Inflammatory macrophage treated with lipopolysaccharide for 4 hours (primary cell): Measurements from ENCODE around the gene FAM72B.
"Not testable (repeated sequence)": the region's sequence is repeated elsewhere in the genome, so short reads cannot be mapped to it uniquely, and the experiment has no call there.

Experiments
- DNase-seq: peaks from one replicate; pipeline ENCODE4 v3.0.0-alpha.2; 2020

FAM72B gene

DNA sequence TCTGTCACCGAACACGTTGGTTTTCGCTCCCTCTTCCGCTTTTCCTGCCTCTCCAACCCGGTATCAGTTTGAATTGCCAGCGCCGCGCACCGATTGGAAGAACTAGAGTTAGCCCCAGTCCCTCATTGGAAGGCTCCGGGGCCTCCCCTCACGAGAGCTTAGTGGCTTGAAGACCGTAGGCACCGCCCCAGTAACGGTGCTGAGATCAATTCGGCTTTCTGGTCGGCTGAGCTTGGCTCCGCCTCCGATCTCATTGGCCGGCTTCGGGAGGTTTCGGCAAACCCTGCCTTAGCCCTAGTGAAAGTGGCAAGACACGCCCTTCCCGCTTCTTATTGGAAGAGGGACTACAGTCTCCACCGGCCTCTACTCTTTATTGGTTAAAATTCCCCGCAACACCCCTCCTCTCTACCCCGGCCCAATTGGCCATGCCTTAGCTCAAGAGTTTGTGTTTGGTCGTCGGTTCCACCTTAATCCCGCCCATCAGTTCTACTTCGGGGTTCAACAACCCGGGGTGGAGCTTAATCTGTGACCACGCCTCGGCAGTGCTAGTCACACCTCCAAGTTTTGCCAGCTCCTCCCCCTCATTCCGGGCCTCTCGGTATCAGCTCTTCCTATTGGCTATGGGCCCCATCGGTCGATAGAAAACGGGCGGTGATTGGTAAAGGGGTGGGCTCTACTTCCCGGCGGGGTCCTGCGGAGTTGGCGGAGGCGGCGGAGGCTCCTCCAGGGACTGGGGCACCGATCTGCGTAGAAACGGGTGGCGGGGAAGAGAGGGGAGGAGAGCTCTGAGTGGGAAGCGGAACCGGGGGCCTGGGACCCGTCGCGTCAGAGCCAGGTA is at the start of gene FAM72B, which contains the start of gene SRGAP2C:
FAM72B (minus strand) TSS at position 51 of the 838 bp plus-strand sequence. CDS start 851 bp downstream, outside the sequence.
SRGAP2C (plus strand) TSS at position 686 of the 838 bp plus-strand sequence. CDS start 2,472 bp downstream, outside the sequence.
- peak; percentile 100 for DNase-seq

DNA sequence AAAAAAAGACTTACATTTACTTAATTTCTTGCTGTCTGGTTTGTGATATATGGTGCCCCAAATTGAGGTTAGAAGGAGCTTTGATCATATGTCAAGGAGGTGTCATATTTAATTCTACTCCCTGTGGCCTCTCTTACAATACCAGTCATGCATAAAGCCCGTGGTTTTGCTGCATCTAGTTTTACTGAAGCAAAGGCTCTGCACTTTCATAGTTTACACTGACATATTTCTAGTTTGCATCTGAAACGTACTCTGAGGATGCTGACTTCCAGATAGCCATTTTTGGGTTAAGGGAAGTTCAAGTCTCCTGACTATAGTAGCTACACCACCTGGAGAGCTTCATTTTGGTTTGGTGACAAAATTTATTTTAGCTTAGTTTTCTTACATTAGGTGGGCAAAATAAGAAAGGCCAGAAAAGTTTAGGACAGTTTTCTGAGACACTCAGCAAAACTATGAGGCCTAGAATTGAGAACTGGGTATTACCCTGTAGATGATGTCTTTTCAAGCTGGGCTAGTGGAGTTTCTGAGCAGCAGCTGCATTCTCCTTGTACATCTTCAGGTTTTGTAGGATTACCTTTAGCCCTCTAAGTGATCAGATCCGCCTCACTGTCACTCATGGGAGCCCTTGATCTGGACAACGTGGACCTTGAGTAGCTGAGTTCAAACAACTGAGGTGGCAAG is 48.4 kb upstream of the FAM72B start:
- DNase-seq = not testable (repeated sequence)

- DNase-seq = not testable (repeated sequence)
Measured at GRCh38 chr1:121230636-121231035, 46.5 kb upstream of the FAM72B start.

DNA sequence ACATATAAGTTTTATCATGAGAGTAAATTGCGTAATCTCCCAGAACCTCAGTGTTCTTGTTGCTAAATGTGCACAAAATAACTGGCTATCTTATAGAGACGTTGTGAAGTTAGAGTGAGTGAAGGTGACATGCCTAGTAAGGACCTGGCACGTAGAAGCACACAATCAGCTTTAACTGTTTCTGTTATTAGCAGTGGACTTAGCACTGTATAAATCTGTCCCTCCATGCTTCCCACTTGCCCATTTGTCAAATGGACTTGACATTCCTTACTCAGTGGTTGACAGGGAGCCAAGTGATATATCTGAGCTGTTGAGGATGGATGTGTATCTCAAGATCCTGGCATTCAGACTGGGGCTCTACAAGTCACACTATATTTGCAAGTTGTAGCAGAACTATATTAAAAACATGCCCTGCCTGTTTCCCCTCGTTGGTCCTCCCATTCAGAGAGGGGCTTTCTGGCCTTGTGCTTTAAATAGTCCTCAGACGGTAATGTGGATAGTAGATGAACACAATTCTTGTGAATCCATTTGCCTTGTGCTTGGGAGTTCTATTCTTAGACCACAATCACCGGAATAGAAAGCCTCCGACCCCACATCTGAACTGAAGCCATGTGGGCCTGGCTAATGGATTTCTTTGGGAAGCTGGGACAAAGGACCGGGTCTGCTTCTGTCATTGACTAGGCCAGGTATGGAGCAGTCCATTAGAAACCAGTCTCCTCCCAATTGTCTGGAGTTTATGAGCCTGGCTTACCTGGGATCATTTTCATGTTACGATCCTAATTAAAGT is 43.6 kb upstream of the FAM72B start:
- DNase-seq = not testable (repeated sequence)

- DNase-seq = not testable (repeated sequence)
Measured at GRCh38 chr1:121226925-121227324, 42.8 kb upstream of the FAM72B start.

DNA sequence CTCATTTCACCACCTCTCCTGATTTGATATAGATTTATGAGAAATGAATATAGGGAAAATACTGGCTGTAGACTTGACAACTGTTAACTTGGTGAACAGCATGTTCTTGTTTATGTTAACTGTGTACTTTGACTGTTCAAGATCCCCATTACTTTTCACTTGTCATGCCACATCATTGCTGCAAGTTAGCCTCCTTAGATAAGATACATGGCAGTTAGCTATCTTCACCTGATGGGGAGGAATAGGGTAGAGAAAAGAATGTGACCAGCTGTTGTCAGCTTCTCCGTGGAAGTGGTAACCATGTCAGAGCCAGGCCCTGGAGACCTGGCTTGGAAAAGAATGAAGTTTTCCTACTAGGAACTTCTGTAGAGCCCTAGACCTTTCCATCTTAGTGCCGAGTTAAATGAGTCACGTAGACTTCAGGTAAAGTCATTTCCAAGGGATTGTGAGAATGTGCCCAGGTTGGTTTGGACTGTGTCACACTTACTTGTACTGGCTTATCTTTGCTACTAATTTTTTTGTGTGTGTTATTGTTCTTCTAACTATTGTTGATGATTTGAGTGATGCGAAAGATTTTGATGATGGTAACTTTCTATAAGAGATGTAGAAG is 42.3 kb upstream of the FAM72B start:
- not testable (repeated sequence) for DNase-seq

GRCh38 chr1:121224714-121225113 is 40.6 kb upstream of the FAM72B start:
- DNase-seq = not testable (repeated sequence)

DNA sequence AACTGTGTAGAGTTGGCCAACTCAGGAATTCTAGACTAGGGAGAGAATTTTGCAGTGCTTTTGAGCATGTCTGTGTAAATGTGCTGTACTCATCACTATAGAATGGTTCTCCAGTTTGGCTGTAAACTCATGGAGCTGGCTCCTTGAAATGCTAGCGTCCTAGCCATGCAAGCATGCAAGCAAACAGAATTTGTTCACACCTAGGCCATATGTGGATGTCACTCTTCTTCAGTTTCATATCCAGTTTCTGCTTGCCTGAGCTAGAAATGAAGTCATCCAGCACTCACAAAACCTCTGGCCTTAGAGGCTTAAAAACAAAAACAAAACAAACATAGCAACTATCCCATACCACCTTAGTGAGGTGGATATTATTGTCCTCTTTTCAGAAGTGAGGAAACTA is 37.6 kb upstream of the FAM72B start:
- DNase-seq = peak; percentile 47

DNA sequence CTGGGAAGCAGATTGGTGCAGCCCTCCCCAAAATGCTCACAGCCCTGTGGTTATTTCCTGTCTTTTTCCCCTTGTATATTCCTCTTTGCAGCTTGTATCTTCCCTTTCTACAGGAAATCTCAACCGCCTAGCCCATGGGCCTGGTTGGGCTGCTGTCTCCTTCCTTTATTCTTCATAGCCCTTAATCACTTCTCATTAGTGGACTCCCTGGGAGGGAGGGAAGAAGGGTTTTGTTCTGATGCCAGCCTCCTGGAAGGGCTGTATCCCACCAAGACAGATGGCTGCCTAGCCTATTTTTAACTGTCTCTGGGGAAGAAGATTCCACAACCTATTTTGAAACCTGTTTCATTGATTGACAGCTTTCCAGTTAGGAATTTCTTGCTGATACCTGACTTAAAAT is 32.5 kb upstream of the FAM72B start:
- DNase-seq = not testable (repeated sequence)

DNA sequence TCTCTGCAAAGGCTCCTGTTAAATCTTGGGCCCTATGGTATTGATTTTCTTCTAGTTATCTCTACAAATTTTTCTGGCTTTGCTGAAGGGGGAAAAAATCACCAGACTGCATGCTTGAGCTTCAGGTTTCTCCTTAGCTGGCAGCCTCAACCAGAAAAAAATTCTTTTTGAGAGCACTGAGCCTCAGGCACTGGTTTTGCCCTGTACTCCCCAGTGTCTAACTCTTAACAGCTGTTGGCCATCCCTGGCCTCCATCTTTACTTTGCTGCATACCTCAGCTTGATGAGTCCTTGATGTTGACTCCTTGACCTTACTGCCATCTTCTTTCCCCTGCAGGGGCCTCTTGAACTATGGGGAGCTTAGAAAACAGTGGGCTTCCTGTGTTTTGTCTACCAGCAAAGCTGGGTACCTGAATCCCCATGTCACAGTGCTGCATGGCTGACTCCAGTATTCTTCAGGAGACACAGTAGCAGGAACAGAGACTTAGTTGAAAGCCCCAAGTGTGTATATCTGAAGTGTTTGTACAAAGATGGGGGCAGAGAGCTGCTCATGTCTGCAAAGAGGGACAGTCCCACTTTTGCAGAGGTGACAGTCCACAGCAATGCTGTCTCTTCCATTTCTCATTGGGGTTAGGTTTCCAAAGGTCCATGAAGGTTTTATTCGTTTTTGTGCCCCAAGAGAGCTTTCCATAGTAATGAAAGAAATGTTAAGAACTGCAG is 31.7 kb upstream of the FAM72B start:
- not testable (repeated sequence) for DNase-seq

DNA sequence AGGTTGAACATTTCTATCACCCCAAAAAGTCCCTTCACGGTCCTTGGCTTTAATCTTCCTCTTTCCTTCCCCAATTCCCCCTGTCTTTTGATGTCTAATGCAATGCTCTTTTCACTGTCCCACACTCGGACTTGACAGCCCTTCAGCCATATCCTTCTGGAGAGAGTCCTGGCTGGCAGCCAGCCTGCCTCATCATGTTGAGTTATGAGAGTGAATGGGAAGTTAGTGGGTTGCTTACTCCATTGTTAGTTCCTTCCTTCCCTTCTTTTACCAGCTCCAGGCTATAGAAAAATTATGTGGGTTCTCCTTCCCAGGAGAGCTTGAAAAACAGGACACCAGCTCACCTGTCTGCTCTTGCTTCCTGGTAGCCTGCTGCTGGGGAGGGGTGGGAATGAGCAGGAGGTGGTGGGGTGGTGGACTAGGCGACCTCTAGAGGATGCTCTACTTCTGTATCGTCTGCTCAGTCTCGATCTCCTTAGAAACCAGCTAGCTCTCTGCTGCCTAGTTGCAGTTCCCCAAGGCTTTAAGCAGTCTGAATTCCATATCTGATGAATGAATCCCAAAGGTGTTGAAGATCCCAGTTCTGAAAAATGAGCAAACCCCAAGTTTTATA is 30.5 kb upstream of the FAM72B start:
- not testable (repeated sequence) for DNase-seq

DNA sequence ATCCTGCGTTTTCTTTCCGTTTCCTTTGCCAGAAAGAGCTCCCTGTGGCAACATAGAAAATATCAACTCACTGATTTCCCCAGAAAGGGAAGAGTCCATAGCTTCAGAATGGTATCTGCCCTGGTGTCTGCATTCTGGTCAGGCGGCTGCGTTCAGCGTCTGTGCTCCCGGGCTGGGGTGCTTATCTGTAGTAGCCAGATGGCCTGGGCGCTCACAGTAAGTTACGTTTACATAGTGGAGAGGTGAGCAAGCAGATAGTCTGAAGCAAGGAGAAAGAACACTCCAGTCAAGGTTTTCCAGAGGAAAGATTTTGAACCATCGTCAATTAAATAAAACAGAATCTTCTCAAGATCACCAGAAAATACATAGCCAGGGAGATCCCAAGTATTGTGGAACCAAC is 29.4 kb upstream of the FAM72B start:
- DNase-seq = not testable (repeated sequence)

GRCh38 chr1:121210778-121211177 is 26.6 kb upstream of the FAM72B start:
- DNase-seq = not testable (repeated sequence)

- DNase-seq = not testable (repeated sequence)
Measured at GRCh38 chr1:121208375-121208774, 24.2 kb upstream of the FAM72B start.

- DNase-seq = not testable (repeated sequence)
Measured at GRCh38 chr1:121207328-121207727, 23.2 kb upstream of the FAM72B start.

- DNase-seq = not testable (repeated sequence)
Measured at GRCh38 chr1:121205786-121206711, 21.9 kb upstream of the FAM72B start.

GRCh38 chr1:121202986-121203385 is 18.8 kb upstream of the FAM72B start:
- DNase-seq = not testable (repeated sequence)

- not testable (repeated sequence) for DNase-seq
Measured at GRCh38 chr1:121200985-121201981, 17.1 kb upstream of the FAM72B start.

DNA sequence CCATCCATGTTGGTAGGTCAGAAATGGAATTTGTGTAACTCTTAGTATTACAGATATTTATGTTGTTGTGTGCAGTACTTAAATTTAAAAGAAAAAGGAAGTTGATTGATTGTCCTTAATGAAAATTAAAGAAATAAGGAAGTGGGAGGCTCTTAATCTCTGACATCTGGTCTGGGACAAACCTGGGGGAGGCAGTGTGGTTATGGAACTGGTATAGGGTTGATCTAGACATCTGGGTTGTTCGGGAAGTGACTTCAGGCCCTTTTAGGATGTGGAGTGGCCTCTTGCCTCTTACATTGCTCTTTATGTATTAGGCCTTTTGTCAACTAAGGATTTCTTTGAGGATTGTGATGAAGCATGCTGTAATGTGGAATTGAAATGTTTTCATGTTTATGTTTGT is 16.1 kb upstream of the FAM72B start:
- not testable (repeated sequence) for DNase-seq
